PC-3 (cell line): ENCODE measurements around the gene FURIN.

Experiments used
- EZH2 ChIP-seq: fragments of 300-600 bp; sonication (generic); IDR thresholded peaks from one replicate; pipeline ENCODE4 v1.6.1; 2017; ENCODE audit warnings: antibody characterized with exemption, mild to moderate bottlenecking, low read length; ENCODE audit not compliant: unreplicated experiment
- EZH2phosphoT487 ChIP-seq: fragments of 300-600 bp; sonication (generic); IDR thresholded peaks from 2 replicates; pipeline ENCODE4 v1.6.1; 2018; ENCODE audit warnings: mild to moderate bottlenecking, antibody characterized with exemption, low read length, borderline replicate concordance
- TF ChIP-seq, protein P1 (sequence below): fragments of 300-600 bp; sonication (generic); conservative IDR thresholded peaks from 2 replicates; pipeline ENCODE4 v1.5.1; 2017; ENCODE audit warnings: antibody characterized with exemption, low read depth, mild to moderate bottlenecking, low read length

DNA sequence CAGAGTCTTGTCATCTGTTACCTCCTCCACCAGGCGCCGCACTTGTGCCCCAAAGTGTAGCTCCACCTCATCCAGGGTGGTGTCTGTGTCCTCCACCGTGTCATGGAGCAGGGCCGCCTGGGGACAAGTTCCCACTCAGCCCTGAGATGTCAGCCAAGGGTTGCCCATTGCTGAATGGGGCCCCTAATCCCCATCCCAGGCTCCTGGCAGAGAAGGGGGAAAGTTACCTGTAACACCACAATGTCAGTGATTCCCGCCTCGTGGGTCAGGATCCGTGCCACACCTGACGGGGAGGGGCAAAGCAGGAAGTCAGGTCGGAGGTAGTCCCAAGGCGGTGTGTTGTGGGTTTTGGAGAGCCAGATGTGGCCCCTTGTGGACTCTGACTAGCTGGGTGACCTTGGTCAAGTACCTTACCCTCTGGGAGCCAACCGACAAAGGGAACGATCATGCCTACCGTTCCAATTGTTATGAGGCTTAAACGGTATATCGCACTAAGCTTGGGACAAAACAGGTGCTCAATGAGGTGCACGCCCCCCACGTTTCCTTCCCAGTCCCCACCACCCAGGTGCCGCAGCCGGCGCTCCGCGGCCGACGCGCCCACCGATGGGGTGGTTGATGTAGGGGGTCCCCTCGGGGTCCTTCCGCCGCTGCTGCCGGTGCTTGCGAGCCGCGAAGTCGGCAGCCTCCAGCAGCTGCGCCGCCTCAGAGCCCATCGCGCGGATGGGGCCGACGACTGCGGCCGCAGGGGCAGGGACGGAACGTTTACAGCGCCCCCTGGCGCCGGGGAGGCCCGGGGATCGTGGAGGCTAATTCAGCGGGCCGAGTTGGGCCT, 63.7 kb downstream of the FURIN start, which contains the start of gene HDDC3:
- TF ChIP-seq, protein P1, sequence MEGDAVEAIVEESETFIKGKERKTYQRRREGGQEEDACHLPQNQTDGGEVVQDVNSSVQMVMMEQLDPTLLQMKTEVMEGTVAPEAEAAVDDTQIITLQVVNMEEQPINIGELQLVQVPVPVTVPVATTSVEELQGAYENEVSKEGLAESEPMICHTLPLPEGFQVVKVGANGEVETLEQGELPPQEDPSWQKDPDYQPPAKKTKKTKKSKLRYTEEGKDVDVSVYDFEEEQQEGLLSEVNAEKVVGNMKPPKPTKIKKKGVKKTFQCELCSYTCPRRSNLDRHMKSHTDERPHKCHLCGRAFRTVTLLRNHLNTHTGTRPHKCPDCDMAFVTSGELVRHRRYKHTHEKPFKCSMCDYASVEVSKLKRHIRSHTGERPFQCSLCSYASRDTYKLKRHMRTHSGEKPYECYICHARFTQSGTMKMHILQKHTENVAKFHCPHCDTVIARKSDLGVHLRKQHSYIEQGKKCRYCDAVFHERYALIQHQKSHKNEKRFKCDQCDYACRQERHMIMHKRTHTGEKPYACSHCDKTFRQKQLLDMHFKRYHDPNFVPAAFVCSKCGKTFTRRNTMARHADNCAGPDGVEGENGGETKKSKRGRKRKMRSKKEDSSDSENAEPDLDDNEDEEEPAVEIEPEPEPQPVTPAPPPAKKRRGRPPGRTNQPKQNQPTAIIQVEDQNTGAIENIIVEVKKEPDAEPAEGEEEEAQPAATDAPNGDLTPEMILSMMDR: peak; percentile 85
- TF ChIP-seq EZH2 (no peak), EZH2phosphoT487 (no peak)
